Epithelial cell of esophagus (primary cell): ENCODE measurements around the gene CORO6.

Source experiments
- DNase-seq: peaks from one replicate; pipeline ENCODE4 v3.0.0; 2010; ENCODE audit warnings: low read depth
- H3K4me3 ChIP-seq: 2 replicates; pipeline ENCODE4 v1.5.1; 2011; ENCODE audit warnings: mild to moderate bottlenecking, low read length, control low read depth
- CTCF ChIP-seq: IDR thresholded peaks from 2 replicates; pipeline ENCODE4 v1.5.1; 2011; ENCODE audit warnings: low read depth, mild to moderate bottlenecking, low read length, control low read depth, inconsistent platforms; ENCODE audit not compliant: insufficient read depth; ENCODE audit errors: missing control alignments

The CORO6 gene

GRCh38 chr17:29567554-29568330 lies 55.0 kb downstream of the CORO6 start:
- DNase-seq: peak; percentile 54
- TF ChIP-seq CTCF: peak; percentile 24
- H3K4me3 ChIP-seq: peak overlapping the region; percentile 68

- no peak for DNase-seq
- no peak for TF ChIP-seq CTCF
- H3K4me3 ChIP-seq: peak overlapping the region; percentile 68
Measured at GRCh38 chr17:29567304-29567553, 55.5 kb downstream of the CORO6 start.

GRCh38 chr17:29566473-29567303 lies 56.0 kb downstream of the CORO6 start, which contains the start of gene ABHD15:
ABHD15 (minus strand) TSS chr17:29567037; CDS start chr17:29566966, 71 bp downstream.
- DNase-seq: peak; percentile 69
- H3K4me3 ChIP-seq: peak within 1 kb of the TSS; percentile 68
- TF ChIP-seq CTCF: no peak

- DNase-seq: peak; percentile 49
- no peak for TF ChIP-seq CTCF
- peak overlapping the region; percentile 41 for H3K4me3 ChIP-seq
Measured at GRCh38 chr17:29565643-29566472, 56.9 kb downstream of the CORO6 start.
